ENCODE data around the gene SKAP1. TPM values are rescaled to one million over a fixed set of nuclear protein-coding genes. Genes with fewer than 3 reads are reported as not detected.
A peak's percentile ranks its signal among the peaks of the same experiment; 100 is the strongest.
"Not testable (repeated sequence)": the region's sequence is repeated elsewhere in the genome, so short reads cannot be mapped to it uniquely, and the experiment has no call there.

The SKAP1 gene
- total RNA-seq, 1 donor from 2014 or later: 25.3 TPM

DNA sequence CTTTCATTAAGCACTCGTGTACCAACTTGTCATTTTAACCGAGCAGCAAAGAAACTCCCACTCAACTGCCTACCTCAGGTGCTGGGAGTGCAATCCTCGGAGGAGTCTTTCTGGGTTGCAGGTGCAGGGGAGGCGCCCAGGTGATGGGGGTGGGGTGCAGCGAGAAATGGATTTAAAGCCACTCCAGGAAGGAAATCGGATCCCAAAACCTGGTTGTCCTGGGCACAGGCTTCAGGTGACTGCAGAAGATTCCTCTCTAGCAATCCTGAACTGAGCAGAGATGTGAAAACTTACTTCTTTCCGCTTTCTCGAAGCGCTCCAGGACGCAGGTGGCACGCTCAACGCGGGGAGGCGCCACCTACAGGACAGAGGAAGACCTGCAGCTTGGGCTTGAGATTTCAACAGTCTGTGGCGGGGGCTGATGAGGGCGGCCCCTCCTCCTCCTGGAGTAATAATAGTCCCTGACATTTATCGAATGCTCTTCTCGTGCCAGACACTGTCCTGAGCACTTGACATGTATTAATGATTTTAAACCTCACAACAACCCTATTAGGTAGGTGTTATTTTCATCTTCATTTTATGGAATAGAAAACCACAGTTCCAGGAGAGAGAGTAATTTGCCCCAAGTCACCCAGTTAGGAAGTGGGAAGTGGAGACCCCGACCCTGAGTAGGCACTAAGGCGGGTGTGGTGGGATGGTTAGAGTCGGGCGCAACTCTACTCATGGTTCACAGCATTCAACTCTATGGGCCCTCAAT lies 27.2 kb upstream of the SKAP1 start:
- no peaks in the 10 kb centered on the region for H3K36me3 Mint-ChIP-seq (ENCODE audit: low read depth)
- ChIA-PET POLR2A (interaction anchor here (0.6 to 1.4 kb wide), 3 partner anchors 34 to 173 kb away, joined by 3 read pairs; no protein-coding TSS in a partner anchor), CTCF (interaction anchor here (0.6 to 4.2 kb wide), 23 partner anchors 10 to 149 kb away, joined by 3 to 45 read pairs (median 3); no protein-coding TSS in a partner anchor)
- DNase-seq: peak; percentile 60
- intact Hi-C loops (cut with micrococcal nuclease): loop anchor here (1.0 to 10.0 kb wide), 7 partner anchors 16 to 432 kb away; partner anchors contain the start of gene HOXB5
- TF ChIP-seq CTCF (IDR thresholded peaks at IDR 0.05): peak; percentile 88
- no peak overlapping the region for H3K27ac Mint-ChIP-seq
- peak; percentile 100 for ATAC-seq (ENCODE audit: low read depth)
- H3K27me3 Mint-ChIP-seq: peaks cover 5% of the 10 kb centered on the region
- no peaks in the 10 kb centered on the region for H3K9me3 Mint-ChIP-seq
- H3K4me3 Mint-ChIP-seq: peak overlapping the region; percentile 50
- H3K4me1 Mint-ChIP-seq: peaks cover 35% of the 10 kb centered on the region

DNA sequence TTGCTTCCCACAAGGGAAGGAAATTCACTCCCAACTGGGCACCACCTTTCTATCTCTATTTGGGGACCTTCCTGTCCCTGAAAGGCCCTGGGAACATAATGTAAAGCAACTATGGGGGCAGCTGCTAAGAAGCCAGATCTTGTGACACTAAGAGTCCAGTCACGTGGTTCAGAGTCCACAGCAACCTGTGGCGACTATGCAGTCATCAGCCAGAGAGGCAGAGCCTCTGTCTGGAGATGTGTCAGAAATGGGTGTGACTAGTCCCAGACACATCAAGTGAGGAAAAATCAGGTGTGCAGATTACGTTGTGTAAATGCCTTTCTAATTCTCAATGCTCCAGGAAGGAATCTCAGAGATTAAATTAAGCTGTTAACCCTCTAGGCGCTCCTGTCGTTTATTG lies 26.6 kb upstream of the SKAP1 start:
- peak overlapping the region; percentile 50 for H3K4me3 Mint-ChIP-seq
- no peak for ATAC-seq (ENCODE audit: low read depth)
- H3K4me1 Mint-ChIP-seq: peaks cover 39% of the 10 kb centered on the region
- no peaks in the 10 kb centered on the region for H3K36me3 Mint-ChIP-seq (ENCODE audit: low read depth)
- H3K27ac Mint-ChIP-seq: no peak overlapping the region
- TF ChIP-seq CTCF (IDR thresholded peaks at IDR 0.05): no peak
- no peaks in the 10 kb centered on the region for H3K9me3 Mint-ChIP-seq
- H3K27me3 Mint-ChIP-seq: peaks cover 5% of the 10 kb centered on the region
- POLR2A ChIA-PET: interaction anchor here (0.6 to 1.4 kb wide), 3 partner anchors 35 to 173 kb away, joined by 3 read pairs; no protein-coding TSS in a partner anchor
- DNase-seq: no peak
- CTCF ChIA-PET: interaction anchor here (1.0 to 4.2 kb wide), 17 partner anchors 12 to 148 kb away, joined by 3 to 45 read pairs (median 4); no protein-coding TSS in a partner anchor
- intact Hi-C loops (cut with micrococcal nuclease): loop anchor here (2.0 to 10.0 kb wide), 3 partner anchors 42 to 432 kb away; partner anchors contain the start of gene HOXB5

DNA sequence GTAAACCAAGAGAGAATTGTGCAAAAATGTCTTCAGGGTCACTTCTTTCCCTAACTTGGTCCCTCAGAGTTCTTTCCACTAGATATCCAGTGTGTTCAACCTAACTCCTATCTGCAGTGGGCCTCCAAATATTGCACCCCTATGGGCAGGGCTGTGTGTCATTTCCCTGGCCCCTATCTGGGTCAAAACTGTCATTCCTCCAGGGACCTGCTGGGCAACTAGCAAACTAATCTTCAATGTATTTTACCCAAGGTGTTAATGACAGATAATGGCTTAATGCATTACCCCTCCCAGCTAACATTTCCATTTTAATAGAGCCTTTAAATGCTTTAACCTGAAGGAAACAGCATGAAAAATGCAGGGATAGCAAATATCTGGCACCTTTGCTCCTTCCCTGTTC lies 25.8 kb upstream of the SKAP1 start:
- no peak for DNase-seq
- ATAC-seq (ENCODE audit: low read depth): no peak
- intact Hi-C loops (cut with micrococcal nuclease): loop anchor here (2.0 to 10.0 kb wide), 3 partner anchors 41 to 431 kb away; partner anchors contain the start of gene HOXB5
- POLR2A ChIA-PET: no interaction called here
- H3K36me3 Mint-ChIP-seq (ENCODE audit: low read depth): no peaks in the 10 kb centered on the region
- peaks cover 42% of the 10 kb centered on the region for H3K4me1 Mint-ChIP-seq
- no peak for TF ChIP-seq CTCF (IDR thresholded peaks at IDR 0.05)
- CTCF ChIA-PET: interaction anchor here (2.3 to 4.2 kb wide), 3 partner anchors 16 to 106 kb away, joined by 9 to 45 read pairs (median 12); no protein-coding TSS in a partner anchor
- H3K27me3 Mint-ChIP-seq: peaks cover 5% of the 10 kb centered on the region
- no peak overlapping the region for H3K27ac Mint-ChIP-seq
- H3K4me3 Mint-ChIP-seq: no peak overlapping the region
- H3K9me3 Mint-ChIP-seq: no peaks in the 10 kb centered on the region

- no peak for ATAC-seq (ENCODE audit: low read depth)
- Mint-ChIP-seq H3K4me3 (peak overlapping the region; percentile 25), H3K27ac (peak overlapping the region; percentile 85), H3K27me3 (peaks cover 2% of the 10 kb centered on the region), H3K9me3 (no peaks in the 10 kb centered on the region), H3K4me1 (peaks cover 50% of the 10 kb centered on the region), H3K36me3 (ENCODE audit: low read depth) (no peaks in the 10 kb centered on the region)
- ChIA-PET CTCF (interaction anchor here (0.9 to 2.9 kb wide), 7 partner anchors 9 to 117 kb away, joined by 3 to 9 read pairs (median 4); no protein-coding TSS in a partner anchor), POLR2A (interaction anchor here (0.7 to 1.5 kb wide), 3 partner anchors 9 to 1197 kb away, joined by 4 to 6 read pairs (median 5); no protein-coding TSS in a partner anchor)
- TF ChIP-seq CTCF (IDR thresholded peaks at IDR 0.05): no peak
- DNase-seq: no peak
- intact Hi-C loops (cut with micrococcal nuclease): loop anchor here (10.0 kb wide), 1 partner anchor 429 kb away; no protein-coding TSS in a partner anchor
Measured at GRCh38 chr17:48453447-48453846, 23.4 kb upstream of the SKAP1 start.

DNA sequence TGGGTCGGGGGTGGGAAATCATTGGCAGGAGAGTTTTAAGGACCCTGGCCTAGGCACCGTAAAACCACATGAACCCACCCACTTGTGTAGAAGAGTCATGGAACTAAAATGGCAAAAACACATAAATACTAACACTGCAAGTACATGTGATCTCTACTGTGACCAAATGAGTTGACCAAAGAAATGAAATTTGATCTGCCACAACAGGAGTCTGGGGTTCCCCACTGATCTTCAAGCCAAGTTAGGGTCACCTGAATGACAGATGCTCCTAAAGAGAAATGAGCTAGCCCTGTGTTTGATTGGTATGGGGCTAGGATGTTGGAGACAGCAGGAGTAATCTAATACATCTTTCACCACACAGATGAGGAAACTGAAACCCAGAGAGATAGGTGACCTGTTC lies 21.5 kb upstream of the SKAP1 start:
- intact Hi-C loops (cut with micrococcal nuclease): loop anchor here (10.0 kb wide), 1 partner anchor 427 kb away; no protein-coding TSS in a partner anchor
- ATAC-seq (ENCODE audit: low read depth): no peak
- DNase-seq: no peak
- H3K4me1 Mint-ChIP-seq: peaks cover 41% of the 10 kb centered on the region
- no peaks in the 10 kb centered on the region for H3K27me3 Mint-ChIP-seq
- H3K36me3 Mint-ChIP-seq (ENCODE audit: low read depth): no peaks in the 10 kb centered on the region
- TF ChIP-seq CTCF (IDR thresholded peaks at IDR 0.05): no peak
- no peak overlapping the region for H3K4me3 Mint-ChIP-seq
- no peak overlapping the region for H3K27ac Mint-ChIP-seq
- CTCF ChIA-PET: no interaction called here
- POLR2A ChIA-PET: interaction anchor here (1.0 kb wide), 1 partner anchor 9 kb away, joined by 4 read pairs; no protein-coding TSS in a partner anchor
- no peaks in the 10 kb centered on the region for H3K9me3 Mint-ChIP-seq

DNA sequence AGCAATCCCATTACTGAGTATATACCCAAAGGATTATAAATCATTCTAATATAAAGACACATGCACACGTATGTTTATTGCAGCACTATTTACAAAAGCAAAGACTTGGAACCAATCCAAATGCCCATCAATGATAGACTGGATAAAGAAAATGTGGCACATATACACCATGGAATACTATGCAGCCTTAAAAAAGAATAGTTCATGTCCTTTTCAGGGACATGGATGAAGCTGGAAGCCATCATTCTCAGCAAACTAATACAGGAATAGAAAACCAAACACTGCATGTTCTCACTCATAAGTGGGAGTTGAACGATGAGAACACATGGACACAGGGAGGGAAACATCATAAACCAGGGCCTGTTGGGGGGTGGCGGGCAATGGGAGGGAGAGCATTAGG lies 19.3 kb upstream of the SKAP1 start:
- H3K27ac Mint-ChIP-seq; H3K36me3 Mint-ChIP-seq (ENCODE audit: low read depth); DNase-seq; intact Hi-C loops (cut with micrococcal nuclease); H3K4me3 Mint-ChIP-seq; H3K27me3 Mint-ChIP-seq; ATAC-seq (ENCODE audit: low read depth); H3K9me3 Mint-ChIP-seq; POLR2A ChIA-PET: not testable (repeated sequence)
- CTCF ChIA-PET: interaction anchor here (1.0 kb wide), 1 partner anchor 10 kb away, joined by 4 read pairs; no protein-coding TSS in a partner anchor
- H3K4me1 Mint-ChIP-seq: peaks cover 53% of the 10 kb centered on the region
